Activated T-cell treated with anti-CD3 and anti-CD28 coated beads, Interleukin-2, amount 50 U/mL, for 48 hours (primary cell): Measurements from ENCODE around the gene SLC22A17.
"Not testable (repeated sequence)": the region's sequence is repeated elsewhere in the genome, so short reads cannot be mapped to it uniquely, and the experiment has no call there.

Experiments used
- DNase-seq, 2 experiments: peaks; one replicate each; pipeline ENCODE4 v3.0.0-alpha.2; 2020

Gene SLC22A17

DNA sequence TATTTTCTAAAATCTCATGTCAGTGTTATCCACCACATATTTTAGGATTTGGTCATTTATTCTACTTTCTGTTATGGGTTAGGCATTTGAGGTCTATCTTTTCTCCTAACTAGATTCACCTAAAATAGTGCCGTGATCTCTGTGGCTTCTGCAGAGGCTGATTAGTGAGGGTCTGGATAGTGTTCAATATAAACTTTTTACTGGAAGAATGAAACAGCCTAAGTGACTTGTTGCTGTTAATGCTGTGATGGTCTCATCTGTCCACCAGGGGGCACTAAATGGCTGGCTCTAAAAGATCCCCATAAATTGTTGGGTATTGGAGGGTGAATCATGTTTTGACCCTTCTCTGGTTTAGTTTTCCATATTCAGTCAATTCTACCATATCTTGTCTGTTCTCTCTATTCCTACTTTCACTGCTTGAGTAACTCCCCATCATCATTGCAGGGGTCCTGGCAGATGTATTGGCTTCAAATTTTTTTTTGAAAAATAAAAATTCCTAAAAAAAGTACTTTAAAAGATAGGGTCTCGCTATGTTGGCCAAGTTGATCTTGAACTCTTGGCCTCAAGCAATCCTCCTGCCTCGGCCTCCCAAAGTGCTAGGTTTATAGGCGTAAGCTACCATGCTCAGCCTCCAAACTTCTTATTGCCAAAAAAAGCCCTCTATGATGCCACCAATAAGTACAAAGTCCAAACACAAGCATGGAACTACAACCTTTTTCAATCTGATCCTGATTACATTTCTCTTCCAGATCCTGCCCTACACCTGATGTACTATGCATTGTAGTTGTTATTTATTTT, 24.5 kb downstream of the SLC22A17 start:
- peak; percentile 75 for DNase-seq

DNA sequence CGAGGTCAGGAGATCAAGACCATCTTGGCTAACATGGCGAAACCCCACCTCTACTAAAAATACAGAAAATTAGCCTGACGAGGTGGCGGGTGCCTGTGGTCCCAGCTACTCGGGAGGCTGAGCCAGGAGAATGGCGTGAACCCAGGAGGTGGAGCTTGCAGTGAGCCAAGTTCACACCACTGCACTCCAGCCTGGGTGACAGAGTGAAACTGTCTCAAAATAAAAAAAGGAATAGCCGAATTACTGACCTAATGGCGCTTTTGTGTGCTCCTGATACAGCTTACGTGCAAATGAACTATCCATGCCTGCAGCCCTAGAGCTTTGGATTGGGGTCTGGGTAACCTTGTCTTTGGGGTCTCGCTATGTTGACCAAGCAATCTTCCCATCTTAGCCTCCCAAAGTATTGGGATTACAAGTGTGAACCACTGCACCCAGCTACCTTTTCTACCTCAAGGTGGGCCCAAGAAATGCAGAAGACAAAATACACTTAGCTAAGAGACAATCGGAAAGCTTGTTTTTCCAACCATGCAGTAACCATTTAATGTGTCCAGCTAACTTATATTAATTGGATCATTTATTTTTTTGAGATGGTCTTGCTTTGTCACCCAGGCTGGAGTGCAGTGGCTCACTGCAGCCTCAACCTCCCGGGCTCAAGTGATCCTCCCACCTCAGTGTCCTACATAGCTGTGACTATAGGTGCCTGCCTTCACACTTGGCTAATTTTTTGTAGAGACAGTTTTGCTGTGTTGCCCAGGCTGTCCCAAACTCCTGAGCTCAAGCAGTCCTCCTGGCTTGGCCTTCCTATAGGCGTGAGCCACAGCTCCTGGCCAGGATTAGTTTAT, 26.0 kb downstream of the SLC22A17 start:
- DNase-seq = no peak

- not testable (repeated sequence) for DNase-seq
Observed at GRCh38 chr14:23325746-23326145, 26.9 kb downstream of the SLC22A17 start.

DNA sequence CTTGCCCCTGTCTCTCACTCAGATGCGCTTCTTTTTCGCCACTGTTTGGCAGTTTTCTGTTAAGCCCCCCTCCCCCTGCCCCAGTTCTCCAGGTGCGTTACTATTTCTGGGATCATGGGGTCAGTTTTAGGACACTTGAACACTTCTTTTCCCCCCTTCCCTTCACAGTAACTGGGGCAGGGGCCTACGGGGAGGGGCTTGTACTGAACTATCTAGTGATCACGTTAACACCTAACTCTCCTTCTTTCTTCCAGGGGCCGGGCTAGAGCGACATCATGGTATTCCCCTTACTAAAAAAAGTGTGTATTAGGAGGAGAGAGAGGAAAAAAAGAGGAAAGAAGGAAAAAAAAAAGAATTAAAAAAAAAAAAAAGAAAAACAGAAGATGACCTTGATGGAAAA, 27.7 kb downstream of the SLC22A17 start:
- no peak for DNase-seq

GRCh38 chr14:23324455-23324846, 28.2 kb downstream of the SLC22A17 start:
- DNase-seq = no peak

DNA sequence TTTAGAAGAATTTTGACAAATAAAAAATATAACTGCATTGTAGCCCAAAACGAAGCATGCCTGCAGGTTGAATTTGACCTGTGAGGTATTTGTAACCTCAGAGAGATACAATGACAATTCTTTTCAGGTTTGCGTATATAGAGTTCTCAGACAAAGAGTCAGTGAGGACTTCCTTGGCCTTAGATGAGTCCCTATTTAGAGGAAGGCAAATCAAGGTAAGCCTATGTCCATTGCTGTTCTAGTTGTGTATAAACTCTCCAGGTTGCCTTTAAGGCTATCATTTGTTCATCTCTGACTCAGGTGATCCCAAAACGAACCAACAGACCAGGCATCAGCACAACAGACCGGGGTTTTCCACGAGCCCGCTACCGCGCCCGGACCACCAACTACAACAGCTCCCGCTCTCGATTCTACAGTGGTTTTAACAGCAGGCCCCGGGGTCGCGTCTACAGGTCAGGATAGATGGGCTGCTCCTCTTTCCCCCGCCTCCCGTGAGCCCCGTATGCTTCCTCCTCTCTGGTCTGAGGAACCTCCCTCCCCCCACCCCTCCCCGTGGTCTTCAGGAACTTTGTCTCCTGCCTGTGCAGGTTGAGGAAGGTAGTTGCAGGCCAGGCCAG, 28.7 kb downstream of the SLC22A17 start:
- no peak for DNase-seq

DNA sequence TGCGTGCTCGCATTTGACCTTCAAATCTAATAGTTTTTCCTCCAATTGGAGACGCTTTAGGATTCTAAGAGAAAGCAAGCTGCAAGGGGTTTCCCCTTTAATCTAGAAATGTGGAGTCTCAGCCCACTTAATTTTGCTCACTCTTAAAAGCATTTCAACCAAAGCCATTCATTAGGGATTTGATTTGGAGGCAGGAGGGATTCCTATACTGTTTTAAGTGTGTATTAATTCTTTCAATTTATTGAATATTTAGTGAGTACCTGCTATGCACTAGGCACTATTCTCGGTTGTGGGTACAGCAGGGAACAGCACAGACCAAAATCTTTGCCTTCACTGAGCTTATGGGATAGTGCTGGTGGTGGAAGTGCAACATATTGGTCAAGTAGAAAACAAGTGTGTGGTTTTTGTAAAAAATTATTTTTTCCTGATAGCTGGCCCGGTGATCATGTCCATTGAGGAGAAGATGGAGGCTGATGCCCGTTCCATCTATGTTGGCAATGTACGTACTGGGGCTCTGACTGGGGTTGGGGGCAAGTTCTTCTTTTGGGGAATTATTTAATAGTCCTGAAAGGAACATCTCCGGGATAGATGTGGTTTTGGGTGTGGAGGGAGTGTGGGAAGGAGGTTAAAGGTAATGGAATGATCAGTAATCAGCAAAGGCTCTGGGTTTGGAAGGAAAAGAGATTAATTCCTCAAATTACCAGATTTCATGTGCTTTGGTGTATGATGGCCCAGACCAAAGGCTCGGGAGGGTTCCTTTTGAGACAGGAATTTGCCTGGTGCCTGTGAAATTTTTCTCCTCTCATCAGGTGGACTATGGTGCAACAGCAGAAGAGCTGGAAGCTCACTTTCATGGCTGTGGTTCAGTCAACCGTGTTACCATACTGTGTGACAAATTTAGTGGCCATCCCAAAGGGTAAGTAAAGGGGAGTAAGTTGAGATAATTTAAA, 29.8 kb downstream of the SLC22A17 start:
- no peak for DNase-seq

GRCh38 chr14:23321572-23322547, 30.8 kb downstream of the SLC22A17 start:
- peak; percentile 80 to 83 for DNase-seq

GRCh38 chr14:23320584-23321571, 31.8 kb downstream of the SLC22A17 start, which contains the start of gene PABPN1:
Gene PABPN1 (plus strand): TSS chr14:23321457. CDS start chr14:23321470, 13 bp downstream.
- peak; percentile 97 for DNase-seq

DNA sequence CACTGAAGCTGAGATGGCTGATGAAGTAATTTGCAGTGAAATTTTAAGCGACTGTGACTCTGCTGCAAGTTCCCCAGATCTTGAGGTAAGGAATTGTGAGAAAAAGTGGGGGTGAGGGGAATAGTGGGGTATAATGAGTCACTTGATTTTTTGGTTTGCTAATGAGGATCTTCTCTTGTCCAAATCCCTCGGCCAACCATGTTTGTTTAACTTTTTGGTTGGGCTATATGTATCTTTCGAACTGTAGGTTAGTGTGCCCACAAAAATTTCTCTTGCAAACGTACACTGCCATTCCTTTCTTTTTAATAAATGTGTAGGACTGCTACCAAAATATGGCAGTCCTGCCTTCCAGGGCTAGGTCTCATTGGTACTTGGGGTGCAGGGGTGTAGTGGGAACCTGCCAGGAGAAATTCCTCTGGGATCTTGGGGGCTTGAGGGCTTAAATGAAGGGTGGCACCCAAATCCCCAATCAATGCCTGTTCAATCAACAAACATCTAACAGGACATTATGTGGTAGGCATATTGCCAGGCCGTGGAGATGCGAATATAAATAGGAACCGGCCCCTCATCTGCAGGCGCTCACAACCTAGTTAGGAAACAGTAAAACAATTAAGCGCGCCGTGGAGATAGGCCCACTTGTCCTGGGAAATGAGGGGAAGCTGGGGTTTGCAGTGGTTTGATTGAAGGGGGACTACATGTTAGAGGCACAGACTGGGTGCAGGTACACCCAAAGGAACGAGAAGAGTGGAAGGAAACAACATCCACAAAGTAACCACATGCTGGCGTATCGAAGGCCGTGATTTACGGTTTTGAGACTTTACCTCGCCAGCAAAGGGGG, 32.7 kb downstream of the SLC22A17 start:
- peak in 1 of 2 experiments; percentile 40 for DNase-seq

- no peak for DNase-seq
Observed at GRCh38 chr14:23316300-23316699, 36.4 kb downstream of the SLC22A17 start.

- no peak for DNase-seq
Observed at GRCh38 chr14:23310546-23310945, 42.1 kb downstream of the SLC22A17 start.

DNA sequence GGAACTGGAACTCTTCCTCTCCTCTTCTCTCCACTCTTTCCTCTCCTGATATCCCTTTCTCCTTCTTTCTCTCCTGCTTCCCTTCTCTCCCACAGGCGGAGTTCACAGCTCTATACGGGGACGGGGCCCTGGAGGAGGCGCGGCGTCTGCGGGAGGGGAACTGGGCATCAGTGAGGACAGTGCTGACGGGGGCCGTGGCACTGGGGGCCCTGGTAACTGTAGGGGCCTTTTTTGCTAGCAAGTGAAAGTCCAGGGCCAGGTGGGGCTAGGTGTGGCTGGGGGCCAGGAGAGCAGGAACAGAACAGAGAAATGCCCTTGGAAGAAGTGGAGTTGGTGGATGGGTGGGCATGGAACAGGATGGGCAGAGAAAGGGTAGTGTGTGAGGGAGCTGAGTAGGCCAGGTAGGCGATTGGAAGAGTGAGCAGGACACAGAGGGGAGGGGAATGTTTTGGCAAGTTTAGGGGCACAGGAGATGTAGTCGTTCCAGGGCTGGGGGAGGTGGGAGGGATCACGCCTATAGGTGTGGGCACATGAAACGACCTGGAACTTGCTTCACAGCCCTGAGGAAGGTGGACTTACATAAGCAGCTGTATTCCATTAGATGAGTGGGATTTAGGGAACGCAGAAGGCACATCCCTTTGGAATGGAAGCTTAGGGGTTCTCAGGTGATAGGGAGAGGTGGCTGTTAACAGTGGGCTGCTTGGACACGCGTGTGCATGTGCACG, 43.8 kb downstream of the SLC22A17 start:
- no peak for DNase-seq

- no peak for DNase-seq
Observed at GRCh38 chr14:23307687-23308644, 44.7 kb downstream of the SLC22A17 start.

DNA sequence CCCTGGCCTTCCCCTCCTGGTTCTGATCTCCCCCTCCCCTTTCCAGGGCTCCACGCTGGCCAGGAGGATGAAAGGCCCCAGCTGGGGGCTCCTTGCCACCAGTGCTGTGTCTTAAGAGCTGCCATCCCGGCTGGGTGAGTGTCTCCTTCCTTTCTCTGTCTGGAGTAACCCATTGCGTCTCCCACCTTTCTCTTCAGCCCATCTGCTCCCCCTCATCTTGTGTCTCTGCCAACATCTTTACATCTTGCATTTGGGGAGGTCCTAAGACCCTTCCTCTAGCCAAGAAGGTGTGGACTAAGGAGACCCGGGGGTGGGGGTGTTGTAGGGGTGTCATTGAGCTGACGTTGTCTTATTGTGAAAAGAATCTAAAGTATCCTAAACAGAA, 45.5 kb downstream of the SLC22A17 start:
- no peak for DNase-seq

GRCh38 chr14:23306412-23307145, 46.1 kb downstream of the SLC22A17 start, which contains the start of gene BCL2L2:
Gene BCL2L2 (plus strand): TSS chr14:23306833. CDS start chr14:23307768, 935 bp downstream.
- DNase-seq = no peak
